Epithelial cell of proximal tubule (primary cell): ENCODE measurements around the gene CARD11. TPM values are rescaled to one million over a fixed set of nuclear protein-coding genes. Genes with fewer than 3 reads are reported as not detected.

Experiments used
- DNase-seq: peaks from one replicate; pipeline ENCODE4 v3.0.0-alpha.2; 2011; ENCODE audit warnings: low read depth
- H3K4me3 ChIP-seq: 2 replicates; pipeline ENCODE4 v1.5.1; 2011; ENCODE audit warnings: low read depth, mild to moderate bottlenecking, low read length
- CTCF ChIP-seq: conservative IDR thresholded peaks from 2 replicates; pipeline ENCODE4 v1.5.1; 2012; ENCODE audit warnings: low read depth, mild to moderate bottlenecking, low read length
- total RNA-seq: library from RNA; depleted of rRNA; stranded (reverse); fragments of >200 nt; gene quantifications from 2 replicates; pipeline ENCODE4 v1.2.3, GENCODE V29; 2015

CARD11 gene
- total RNA-seq, 1 donor from 2014 or later, result 18.7 TPM

GRCh38 chr7:2980401-2981102, 63.1 kb downstream of the CARD11 start:
- no peak for TF ChIP-seq CTCF
- no peak overlapping the region for H3K4me3 ChIP-seq

GRCh38 chr7:2979951-2980350, 63.7 kb downstream of the CARD11 start:
- H3K4me3 ChIP-seq, result no peak overlapping the region
- no peak for TF ChIP-seq CTCF
- DNase-seq, result no peak

More at GRCh38 chr7:2980401-2981102, 63.1 kb downstream of the CARD11 start:
- no peak for DNase-seq

GRCh38 chr7:2979201-2979631, 64.5 kb downstream of the CARD11 start:
- H3K4me3 ChIP-seq, result no peak overlapping the region
- no peak for DNase-seq
- TF ChIP-seq CTCF, result no peak

GRCh38 chr7:2978408-2978807, 65.3 kb downstream of the CARD11 start:
- DNase-seq, result no peak
- peak overlapping the region; percentile 2 for H3K4me3 ChIP-seq

GRCh38 chr7:2975821-2976371, 67.8 kb downstream of the CARD11 start:
- no peak for DNase-seq
- no peak for TF ChIP-seq CTCF
- no peak overlapping the region for H3K4me3 ChIP-seq

More at GRCh38 chr7:2978408-2978807, 65.3 kb downstream of the CARD11 start:
- TF ChIP-seq CTCF, result no peak

- no peak for DNase-seq
- no peak overlapping the region for H3K4me3 ChIP-seq
- TF ChIP-seq CTCF, result no peak
These were observed 69.4 kb downstream of the CARD11 start for GRCh38 chr7:2974093-2974819.
